NCI-H2171 (cell line): ENCODE results near the gene PTP4A2.

Experiments used
- DNase-seq: peaks from one replicate; lab custom pipeline; 2025; lab: John Stamatoyannopoulos, UW

The PTP4A2 gene

DNA sequence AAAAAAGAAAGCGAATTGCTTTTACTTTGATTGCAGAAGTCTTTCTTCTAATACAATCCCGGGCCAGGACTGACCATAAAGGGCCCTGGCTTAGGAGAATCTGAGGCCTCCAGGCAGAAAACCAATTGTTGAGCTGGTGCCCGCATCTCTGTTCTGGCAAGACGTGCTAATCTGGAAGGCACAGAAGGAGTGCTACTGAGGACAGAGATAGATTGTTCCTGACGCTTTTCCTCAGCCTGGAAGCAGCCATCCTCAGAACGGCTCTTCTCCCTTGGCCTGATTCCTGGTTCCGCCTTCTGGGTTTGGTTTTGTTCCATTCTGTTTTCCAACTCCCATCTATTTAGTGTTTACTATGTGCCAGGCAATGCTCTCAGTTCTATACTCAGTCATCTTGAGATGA is 77.6 kb downstream of the PTP4A2 start:
- no peak for DNase-seq

DNA sequence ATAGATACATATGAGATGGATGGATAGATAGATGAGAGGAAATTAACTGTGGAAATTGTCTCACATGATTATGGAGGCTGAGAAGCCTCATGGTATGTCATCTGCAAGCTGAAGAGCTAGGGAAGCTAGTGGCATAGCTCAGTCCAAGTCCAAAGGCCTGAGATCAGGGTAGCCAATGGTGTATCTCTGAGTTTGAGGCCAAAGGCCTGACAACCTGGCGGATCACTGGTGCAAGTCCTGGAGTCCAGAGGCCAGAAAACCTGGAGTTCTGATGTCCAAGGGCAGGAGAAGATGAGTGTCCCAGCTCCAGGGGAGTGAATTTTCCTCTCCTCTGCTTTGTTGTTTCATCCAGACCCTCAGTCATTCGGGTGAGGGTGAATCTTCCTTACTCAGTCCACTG is 78.4 kb downstream of the PTP4A2 start:
- DNase-seq = no peak

DNA sequence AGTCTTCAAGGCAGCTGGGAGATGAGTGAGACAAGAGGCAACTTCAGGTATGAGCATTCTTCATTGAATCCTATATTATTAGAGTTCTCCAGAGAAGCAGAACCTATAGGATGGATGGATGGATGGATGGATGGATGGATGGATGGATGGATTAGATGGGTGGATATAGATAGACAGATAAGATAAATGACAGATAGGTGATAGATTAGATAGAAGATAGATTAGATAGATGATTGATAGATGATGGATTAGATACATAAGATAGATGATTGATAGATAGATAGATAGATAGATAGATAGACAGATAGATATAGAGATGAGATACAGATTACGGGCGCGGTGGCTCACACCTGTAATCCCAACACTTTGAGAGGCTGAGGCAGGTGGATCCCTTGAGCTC is 79.1 kb downstream of the PTP4A2 start:
- DNase-seq = no peak

DNA sequence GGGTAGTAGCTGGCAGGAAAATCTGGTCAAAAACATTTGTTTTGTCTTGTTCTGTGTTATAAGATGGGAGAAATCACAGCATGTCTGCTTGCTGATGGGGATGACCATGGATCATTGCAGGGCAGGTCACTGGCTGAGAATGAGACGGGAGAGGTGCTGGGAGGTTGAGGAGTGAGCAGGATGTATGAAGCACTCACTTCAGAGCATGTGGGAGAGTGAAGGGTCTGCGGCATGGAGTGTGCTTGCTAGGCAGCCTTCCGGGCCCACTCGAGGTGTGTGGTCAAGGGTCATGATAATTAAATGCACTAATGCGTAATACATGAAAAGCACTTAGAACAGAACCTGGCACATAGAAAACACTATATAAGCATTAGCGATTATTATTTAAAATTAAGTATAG is 80.3 kb downstream of the PTP4A2 start:
- DNase-seq = no peak
